Keratinocyte (primary cell): ENCODE results near the gene FMOD. TPM values are rescaled to one million over a fixed set of nuclear protein-coding genes. Genes with fewer than 3 reads are reported as not detected.

Experiments
- DNase-seq: peaks from one replicate; pipeline ENCODE4 v3.0.0-alpha.2; 2011; ENCODE audit warnings: low read depth, missing footprints, low spot score
- FAIRE-seq: peaks from 2 replicates; lab custom pipeline; 2011; peaks lifted over from hg19 to GRCh38; lab: Jason Lieb, UNC
- H2AFZ ChIP-seq: 2 replicates; pipeline ENCODE4 v1.6.0; 2012; ENCODE audit warnings: low read length, control low read depth, inconsistent platforms; ENCODE audit not compliant: control insufficient read depth
- H3K27ac ChIP-seq: 2 replicates; pipeline ENCODE4 v1.5.1; 2011; ENCODE audit warnings: low read length; ENCODE audit not compliant: control insufficient read depth, insufficient read depth
- H3K27me3 ChIP-seq: 3 replicates; pipeline ENCODE4 v1.6.0; 2011; ENCODE audit warnings: low read length; ENCODE audit not compliant: control insufficient read depth, insufficient read depth; ENCODE audit errors: extremely low read depth
- H3K36me3 ChIP-seq, 2 experiments: 2 replicates in 1 of 2; 3 replicates in 1 of 2; pipeline ENCODE4 v1.5.1; 2011; ENCODE audit warnings: low read length in 2 of 2, mild to moderate bottlenecking in 1 of 2; ENCODE audit not compliant: control insufficient read depth in 2 of 2, insufficient read depth in 2 of 2; ENCODE audit errors: extremely low read depth in 1 of 2
- H3K4me1 ChIP-seq: 3 replicates; pipeline ENCODE4 v1.5.1; 2011; ENCODE audit warnings: low read length; ENCODE audit not compliant: control insufficient read depth, insufficient read depth; ENCODE audit errors: extremely low read depth
- H3K4me2 ChIP-seq: 3 replicates; pipeline ENCODE4 v1.6.0; 2011; ENCODE audit warnings: low read depth, low read length; ENCODE audit not compliant: control insufficient read depth, insufficient read depth; ENCODE audit errors: extremely low read depth
- H3K4me3 ChIP-seq, 3 experiments: fragments of 200-600 bp in 1 of 3; sonication (generic) in 1 of 3; 2 replicates in 2 of 3; 3 replicates in 1 of 3; pipeline ENCODE4 v1.5.1; 2011 to 2016; ENCODE audit warnings: low read length in 3 of 3, mild to moderate bottlenecking in 3 of 3, control low read depth in 2 of 3, inconsistent platforms in 1 of 3, low read depth in 1 of 3, mixed read lengths in 1 of 3, mixed run types in 1 of 3, moderate library complexity in 1 of 3; ENCODE audit not compliant: control insufficient read depth in 2 of 3, insufficient read depth in 2 of 3; ENCODE audit errors: extremely low read depth in 1 of 3
- H3K79me2 ChIP-seq: 2 replicates; pipeline ENCODE4 v1.6.0; 2012; ENCODE audit warnings: low read length; ENCODE audit not compliant: control insufficient read depth, insufficient read depth
- H3K9ac ChIP-seq: 3 replicates; pipeline ENCODE4 v1.6.0; 2011; ENCODE audit warnings: low read length; ENCODE audit not compliant: control insufficient read depth, insufficient read depth; ENCODE audit errors: extremely low read depth
- H3K9me1 ChIP-seq: 3 replicates; pipeline ENCODE4 v1.6.0; 2011; ENCODE audit warnings: low read length; ENCODE audit not compliant: control insufficient read depth, insufficient read depth; ENCODE audit errors: extremely low read depth
- H3K9me3 ChIP-seq: 2 replicates; pipeline ENCODE4 v1.5.1; 2012; ENCODE audit warnings: low read depth, low read length; ENCODE audit not compliant: control insufficient read depth
- H4K20me1 ChIP-seq: 3 replicates; pipeline ENCODE4 v1.6.0; 2011; ENCODE audit warnings: low read length; ENCODE audit not compliant: control insufficient read depth, insufficient read depth; ENCODE audit errors: extremely low read depth
- EZH2 ChIP-seq: IDR thresholded peaks from one replicate; pipeline ENCODE4 v1.6.1; 2012; ENCODE audit warnings: inconsistent platforms, mild to moderate bottlenecking, low read length, moderate library complexity
- dilution Hi-C: fragments of 300-500 bp; cut with MboI; formaldehyde crosslinking; loops from one replicate; pipeline ENCODE4 v1.7.0; 2020; ENCODE audit warnings: low sequenced_read_pairs; ENCODE audit not compliant: extremely low pct_ligation_motif_present
- polyA plus RNA-seq, 5 experiments: library from polyadenylated mRNA; depleted of rRNA in 3 of 5; stranded (reverse) in 3 of 5; stranded (forward) in 1 of 5; unstranded in 1 of 5; fragments of >200 nt; gene quantifications; 1 replicate in 1 of 5; 2 replicates in 3 of 5; 3 replicates in 1 of 5; pipeline versions ENCODE4 v1.2.1 to v1.2.3, GENCODE V29; 2011 to 2012; ENCODE audit warnings: missing spikeins in 2 of 5, low read depth in 1 of 5, low replicate concordance in 1 of 5
- TF ChIP-seq, protein P1 (sequence below), 3 experiments: IDR thresholded peaks in 1 of 3; conservative IDR thresholded peaks in 1 of 3; optimal IDR thresholded peaks in 1 of 3; 2 replicates in 2 of 3; 3 replicates in 1 of 3; pipeline versions ENCODE3 to v1.5.1; 2011; ENCODE audit warnings: low read length in 3 of 3, mild to moderate bottlenecking in 3 of 3, moderate library complexity in 2 of 3, control low read depth in 1 of 3, inconsistent platforms in 1 of 3; ENCODE audit not compliant: insufficient read depth in 2 of 3; ENCODE audit errors: extremely low read depth in 1 of 3

The FMOD gene
- polyA plus RNA-seq, 1 donor (not counting 4 experiments of a cell fraction or from before 2014, with no cell fraction given) = 0.47 TPM

- DNase-seq = no peak
- H3K9me1 ChIP-seq = no peaks in the 10 kb centered on the region
Measured at GRCh38 chr1:203324105-203325025, 26.6 kb downstream of the FMOD start.

DNA sequence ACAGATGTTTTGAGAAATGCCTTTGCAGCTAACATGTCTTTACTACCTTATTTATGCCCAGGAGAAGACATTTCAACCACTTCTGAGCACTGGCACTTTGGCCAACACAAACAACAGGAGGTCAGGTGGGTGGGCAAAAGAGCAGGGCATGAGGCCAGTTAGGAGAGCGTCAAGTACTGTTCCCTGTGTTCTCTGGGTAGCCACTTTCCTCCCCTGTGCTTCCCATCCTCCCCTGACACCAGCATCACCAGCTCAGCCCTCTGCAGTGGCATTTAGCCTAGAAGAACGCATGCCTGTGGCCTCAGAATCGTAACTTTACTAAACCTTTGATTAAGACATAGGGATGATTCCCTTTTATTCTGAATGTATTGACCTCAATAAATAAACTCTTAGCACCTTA is 27.3 kb downstream of the FMOD start:
- peaks cover 3% of the 10 kb centered on the region for H3K27me3 ChIP-seq
- H3K79me2 ChIP-seq = no peaks in the 10 kb centered on the region
- H4K20me1 ChIP-seq = no peaks in the 10 kb centered on the region
- no peak overlapping the region for H3K9ac ChIP-seq
- peaks cover 25% of the 10 kb centered on the region for H3K4me1 ChIP-seq
- no peaks in the 10 kb centered on the region for H3K36me3 ChIP-seq
- dilution Hi-C loops = no loop called here
- H3K4me2 ChIP-seq = no peak overlapping the region
- H2AFZ ChIP-seq = no peak overlapping the region
- no peak for FAIRE-seq
- DNase-seq = no peak
- no peak overlapping the region for H3K4me3 ChIP-seq
- no peak overlapping the region for H3K27ac ChIP-seq
- no peaks in the 10 kb centered on the region for H3K9me1 ChIP-seq
- no peak for TF ChIP-seq EZH2
- TF ChIP-seq, protein P1, sequence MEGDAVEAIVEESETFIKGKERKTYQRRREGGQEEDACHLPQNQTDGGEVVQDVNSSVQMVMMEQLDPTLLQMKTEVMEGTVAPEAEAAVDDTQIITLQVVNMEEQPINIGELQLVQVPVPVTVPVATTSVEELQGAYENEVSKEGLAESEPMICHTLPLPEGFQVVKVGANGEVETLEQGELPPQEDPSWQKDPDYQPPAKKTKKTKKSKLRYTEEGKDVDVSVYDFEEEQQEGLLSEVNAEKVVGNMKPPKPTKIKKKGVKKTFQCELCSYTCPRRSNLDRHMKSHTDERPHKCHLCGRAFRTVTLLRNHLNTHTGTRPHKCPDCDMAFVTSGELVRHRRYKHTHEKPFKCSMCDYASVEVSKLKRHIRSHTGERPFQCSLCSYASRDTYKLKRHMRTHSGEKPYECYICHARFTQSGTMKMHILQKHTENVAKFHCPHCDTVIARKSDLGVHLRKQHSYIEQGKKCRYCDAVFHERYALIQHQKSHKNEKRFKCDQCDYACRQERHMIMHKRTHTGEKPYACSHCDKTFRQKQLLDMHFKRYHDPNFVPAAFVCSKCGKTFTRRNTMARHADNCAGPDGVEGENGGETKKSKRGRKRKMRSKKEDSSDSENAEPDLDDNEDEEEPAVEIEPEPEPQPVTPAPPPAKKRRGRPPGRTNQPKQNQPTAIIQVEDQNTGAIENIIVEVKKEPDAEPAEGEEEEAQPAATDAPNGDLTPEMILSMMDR (optimal IDR thresholded peaks at IDR 0.05 in 1 of 3, IDR thresholded peaks at IDR 0.05 in 1 of 3, conservative IDR thresholded peaks at IDR 0.05 in 1 of 3; ENCODE audit: extremely low read depth in 1 of 3, insufficient read depth in 2 of 3, low read length in 3 of 3) = no peak
- no peaks in the 10 kb centered on the region for H3K9me3 ChIP-seq

More at GRCh38 chr1:203324105-203325025, 26.6 kb downstream of the FMOD start:
- Histone ChIP-seq H4K20me1 (no peaks in the 10 kb centered on the region), H3K4me1 (peaks cover 25% of the 10 kb centered on the region), H3K79me2 (no peaks in the 10 kb centered on the region), H3K4me3 (no peak overlapping the region), H3K9me3 (no peaks in the 10 kb centered on the region), H3K27me3 (peaks cover 3% of the 10 kb centered on the region), H3K9ac (no peak overlapping the region), H3K4me2 (no peak overlapping the region), H3K27ac (no peak overlapping the region), H3K36me3 (no peaks in the 10 kb centered on the region), H2AFZ (no peak overlapping the region)
- TF ChIP-seq EZH2 = no peak
- TF ChIP-seq, protein P1 (optimal IDR thresholded peaks at IDR 0.05 in 1 of 3, IDR thresholded peaks at IDR 0.05 in 1 of 3, conservative IDR thresholded peaks at IDR 0.05 in 1 of 3; ENCODE audit: extremely low read depth in 1 of 3, insufficient read depth in 2 of 3, low read length in 3 of 3) = no peak
- dilution Hi-C loops = no loop called here
- FAIRE-seq = no peak
